Epithelial cell of esophagus (primary cell): ENCODE results near the gene TRMT2B.
"Not testable (repeated sequence)": the region's sequence is repeated elsewhere in the genome, so short reads cannot be mapped to it uniquely, and the experiment has no call there.

Experiments
- DNase-seq: peaks from one replicate; pipeline ENCODE4 v3.0.0; 2010; ENCODE audit warnings: low read depth
- H3K4me3 ChIP-seq: 2 replicates; pipeline ENCODE4 v1.5.1; 2011; ENCODE audit warnings: mild to moderate bottlenecking, low read length, control low read depth
- CTCF ChIP-seq: IDR thresholded peaks from 2 replicates; pipeline ENCODE4 v1.5.1; 2011; ENCODE audit warnings: low read depth, mild to moderate bottlenecking, low read length, control low read depth, inconsistent platforms; ENCODE audit not compliant: insufficient read depth; ENCODE audit errors: missing control alignments

The TRMT2B gene

DNA sequence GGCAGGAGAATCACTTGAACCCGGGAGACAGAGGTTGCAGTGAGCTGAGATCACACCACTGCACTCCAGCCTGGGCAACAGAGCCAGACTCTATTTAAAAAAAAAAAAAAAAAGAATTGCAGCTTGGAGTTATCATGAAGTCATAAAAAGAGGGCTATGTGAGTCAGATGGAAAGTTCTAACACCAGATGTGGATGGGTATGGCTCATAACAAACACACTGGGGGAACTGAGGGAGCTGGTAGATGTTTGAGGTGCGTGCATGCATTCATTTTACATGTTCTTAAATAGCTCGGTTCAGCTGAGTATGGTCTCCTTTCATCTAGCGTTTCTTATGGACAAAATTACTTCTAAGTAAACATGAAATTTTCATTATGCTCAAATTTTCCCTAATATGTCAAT is 11.7 kb downstream of the TRMT2B start:
- H3K4me3 ChIP-seq: no peak overlapping the region
- no peak for TF ChIP-seq CTCF
- DNase-seq: no peak

DNA sequence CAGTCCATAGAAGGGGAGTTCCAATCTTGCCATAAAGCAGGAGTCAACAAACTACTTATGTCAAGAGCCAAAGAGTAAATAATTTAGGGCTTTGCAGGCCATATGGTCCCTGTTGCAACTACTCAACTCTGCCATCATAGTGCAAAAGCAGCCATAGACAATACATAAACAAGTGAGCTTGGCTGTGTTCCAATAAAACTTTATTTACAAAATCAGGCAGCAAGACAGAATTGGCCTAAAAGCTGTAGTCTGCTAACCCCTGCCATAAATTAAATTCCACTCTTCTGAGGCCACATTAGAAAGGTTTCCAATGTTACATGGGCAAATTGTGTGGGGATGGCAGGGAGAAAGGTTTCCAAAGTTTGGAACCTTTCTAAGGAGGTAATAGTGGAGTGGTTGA is 14.7 kb downstream of the TRMT2B start:
- no peak for DNase-seq
- no peak for TF ChIP-seq CTCF

DNA sequence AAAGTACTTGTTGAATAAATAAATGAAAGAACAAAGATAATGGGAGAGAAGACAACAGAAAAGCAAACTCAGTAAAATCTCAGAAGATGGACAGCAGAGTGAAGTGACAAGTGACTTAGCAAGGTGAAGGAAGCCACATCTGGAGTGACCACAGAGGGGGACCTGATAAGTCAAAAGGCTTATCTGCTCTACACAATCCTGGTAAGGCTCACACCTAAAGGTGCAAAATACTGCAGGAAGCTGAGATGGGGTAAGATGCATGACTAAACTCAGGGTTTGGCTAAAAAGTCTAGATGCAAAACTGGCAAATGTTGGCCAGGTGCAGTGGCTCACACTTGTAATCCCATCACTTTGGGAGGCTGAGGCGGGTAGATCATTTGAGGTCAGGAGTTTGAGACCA is 22.2 kb downstream of the TRMT2B start:
- TF ChIP-seq CTCF: no peak
- DNase-seq: no peak
- H3K4me3 ChIP-seq: no peak overlapping the region

More for the DNA sequence above, 14.7 kb downstream of the TRMT2B start:
- H3K4me3 ChIP-seq: no peak overlapping the region

DNA sequence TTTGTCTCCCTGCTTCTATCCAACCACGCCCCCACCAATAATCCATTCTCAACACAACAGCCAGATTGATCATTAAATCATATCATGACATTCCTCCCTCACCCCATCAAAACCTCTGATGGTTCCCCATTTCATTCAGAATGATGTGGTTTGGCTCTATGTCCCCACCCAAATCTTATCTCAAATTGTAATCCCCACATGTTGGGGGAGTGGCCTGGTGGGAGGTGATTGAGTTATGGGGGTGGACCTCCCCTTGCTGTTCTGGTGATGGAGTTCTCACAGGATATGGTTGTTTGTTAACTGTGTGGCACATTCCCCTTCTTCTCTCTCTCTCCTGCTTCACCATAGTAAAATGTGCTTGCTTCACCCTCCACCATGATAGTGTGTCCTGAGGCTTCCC is 23.3 kb downstream of the TRMT2B start:
- H3K4me3 ChIP-seq: no peak overlapping the region
- TF ChIP-seq CTCF: no peak
- no peak for DNase-seq

GRCh38 chrX:101025126-101025525 is 26.8 kb downstream of the TRMT2B start:
- no peak for DNase-seq
- H3K4me3 ChIP-seq: no peak overlapping the region
- no peak for TF ChIP-seq CTCF

DNA sequence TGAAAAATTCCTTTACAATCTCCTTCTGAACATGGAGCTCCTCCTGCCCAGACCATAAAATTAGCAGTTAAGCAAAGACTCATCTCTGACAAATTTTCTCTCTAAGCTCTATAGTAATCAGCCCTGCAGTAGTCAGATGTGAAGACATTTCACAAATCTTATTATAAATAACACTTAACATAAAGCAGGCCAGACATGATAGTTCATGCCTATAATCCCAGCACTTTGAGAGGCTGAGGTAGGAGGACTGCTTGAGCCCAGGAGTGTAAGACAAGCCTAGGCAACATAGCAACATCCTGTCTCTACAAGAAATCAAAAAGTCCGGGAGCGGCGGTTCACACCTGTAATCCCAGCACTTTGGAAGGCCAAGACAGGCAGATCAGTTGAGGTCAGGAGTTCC is 29.9 kb downstream of the TRMT2B start:
- H3K4me3 ChIP-seq: no peak overlapping the region
- TF ChIP-seq CTCF: no peak
- DNase-seq: peak; percentile 53

GRCh38 chrX:101012031-101012430 is 39.9 kb downstream of the TRMT2B start:
- H3K4me3 ChIP-seq, DNase-seq: not testable (repeated sequence)

- TF ChIP-seq CTCF: no peak
- no peak for DNase-seq
- H3K4me3 ChIP-seq: no peak overlapping the region
Observed at GRCh38 chrX:101009090-101009489, 42.8 kb downstream of the TRMT2B start.
